Fibroblast of skin of left quadriceps (primary cell): ENCODE data around the gene STX5.
"Not testable (repeated sequence)": the region's sequence is repeated elsewhere in the genome, so short reads cannot be mapped to it uniquely, and the experiment has no call there.

Source experiments
- DNase-seq, 2 experiments: peaks; one replicate each; pipeline ENCODE4 v3.0.0-alpha.2; 2013; ENCODE audit warnings: low read depth in 2 of 2

The STX5 gene, protein sequence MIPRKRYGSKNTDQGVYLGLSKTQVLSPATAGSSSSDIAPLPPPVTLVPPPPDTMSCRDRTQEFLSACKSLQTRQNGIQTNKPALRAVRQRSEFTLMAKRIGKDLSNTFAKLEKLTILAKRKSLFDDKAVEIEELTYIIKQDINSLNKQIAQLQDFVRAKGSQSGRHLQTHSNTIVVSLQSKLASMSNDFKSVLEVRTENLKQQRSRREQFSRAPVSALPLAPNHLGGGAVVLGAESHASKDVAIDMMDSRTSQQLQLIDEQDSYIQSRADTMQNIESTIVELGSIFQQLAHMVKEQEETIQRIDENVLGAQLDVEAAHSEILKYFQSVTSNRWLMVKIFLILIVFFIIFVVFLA

DNA sequence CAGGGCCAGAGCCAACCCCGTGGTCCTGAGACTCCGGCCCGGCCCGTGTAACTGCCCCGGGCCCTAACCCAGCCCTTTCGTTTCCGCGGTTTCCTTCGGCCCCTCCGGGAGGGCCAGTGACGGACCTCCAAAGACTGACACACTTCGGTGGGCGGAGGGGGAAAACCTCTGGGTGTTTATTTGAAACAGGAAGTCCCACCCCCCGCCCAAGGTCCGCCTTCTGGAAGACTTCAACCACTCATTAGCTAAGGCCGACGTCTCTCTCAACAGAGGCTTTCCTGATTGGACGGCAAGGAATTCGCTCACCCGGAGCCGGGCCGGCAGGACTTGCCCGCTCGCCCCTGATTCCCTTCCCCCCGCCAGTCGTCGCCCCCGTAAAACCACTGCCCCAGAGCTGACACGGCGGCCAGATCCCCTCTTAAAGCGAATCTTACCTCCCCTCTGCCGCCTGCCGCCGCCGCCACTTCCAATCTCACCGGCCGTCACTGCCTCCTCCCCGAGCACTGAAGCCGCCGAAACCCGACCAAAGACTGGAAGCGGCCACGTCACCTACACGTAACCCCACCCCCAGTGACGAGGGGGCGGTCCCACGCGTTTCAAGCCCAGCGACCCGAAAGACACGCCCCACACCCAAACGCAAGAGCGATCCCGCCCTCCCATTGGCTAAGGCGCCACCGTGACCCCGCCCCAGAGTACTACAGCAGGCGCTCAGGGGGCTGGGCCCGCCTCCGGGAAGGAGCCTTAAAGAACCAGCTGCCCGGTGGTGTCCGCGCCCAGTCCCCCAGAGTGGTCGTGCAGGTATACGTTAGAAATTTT lies at the start of gene STX5:
Gene STX5, minus strand, starts transcription at position 532 of the 816 bp plus-strand sequence. CDS start 808 bp downstream, outside the sequence.
- peak; percentile 95 for DNase-seq

DNA sequence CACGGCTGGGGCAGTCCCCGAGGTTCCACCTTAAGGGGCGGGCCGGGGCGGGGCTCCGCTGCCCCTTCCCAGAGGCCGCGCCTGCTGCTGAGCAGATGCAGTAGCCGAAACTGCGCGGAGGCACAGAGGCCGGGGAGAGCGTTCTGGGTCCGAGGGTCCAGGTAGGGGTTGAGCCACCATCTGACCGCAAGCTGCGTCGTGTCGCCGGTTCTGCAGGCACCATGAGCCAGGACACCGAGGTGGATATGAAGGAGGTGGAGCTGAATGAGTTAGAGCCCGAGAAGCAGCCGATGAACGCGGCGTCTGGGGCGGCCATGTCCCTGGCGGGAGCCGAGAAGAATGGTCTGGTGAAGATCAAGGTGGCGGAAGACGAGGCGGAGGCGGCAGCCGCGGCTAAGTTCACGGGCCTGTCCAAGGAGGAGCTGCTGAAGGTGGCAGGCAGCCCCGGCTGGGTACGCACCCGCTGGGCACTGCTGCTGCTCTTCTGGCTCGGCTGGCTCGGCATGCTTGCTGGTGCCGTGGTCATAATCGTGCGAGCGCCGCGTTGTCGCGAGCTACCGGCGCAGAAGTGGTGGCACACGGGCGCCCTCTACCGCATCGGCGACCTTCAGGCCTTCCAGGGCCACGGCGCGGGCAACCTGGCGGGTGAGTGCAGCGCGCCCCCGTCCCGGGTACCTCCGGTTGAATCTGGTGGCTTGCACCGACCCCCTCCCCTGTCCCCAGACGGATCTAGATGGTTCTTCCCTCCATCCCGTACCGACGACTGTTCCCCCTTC lies 49.1 kb upstream of the STX5 start, which contains the start of gene SLC3A2:
Gene SLC3A2, plus strand, starts transcription at position 94 of the 776 bp plus-strand sequence. Its CDS starts 128 bp downstream, at position 222.
- DNase-seq = peak; percentile 68 to 73

DNA sequence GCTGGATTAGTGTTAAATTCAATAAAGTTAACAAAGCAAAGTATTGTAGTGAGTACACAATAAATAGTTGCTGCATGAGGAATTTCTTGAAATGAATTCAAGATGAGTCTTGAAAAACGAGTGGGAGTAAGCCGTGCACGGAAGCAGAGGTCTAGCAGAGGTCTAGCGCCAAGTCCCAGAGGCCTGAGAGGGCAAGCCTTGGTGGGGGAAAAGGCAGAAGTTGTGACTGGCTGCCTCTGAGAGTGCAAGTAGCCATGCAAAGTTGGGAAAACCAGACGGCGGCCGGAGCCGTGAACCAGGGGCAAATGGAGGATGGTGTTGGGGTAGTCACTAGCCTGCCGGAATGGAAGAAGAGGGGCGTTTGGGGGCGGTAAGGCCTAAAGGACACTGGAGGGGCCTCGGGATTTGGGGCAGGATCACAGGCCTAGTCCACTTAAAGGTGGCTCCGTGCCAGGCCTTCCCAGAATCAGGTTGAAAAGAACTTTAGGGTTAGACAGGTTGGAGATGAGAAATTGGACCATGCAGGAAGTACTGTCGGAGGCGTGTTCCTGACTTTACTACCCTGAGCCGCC lies 48.5 kb upstream of the STX5 start:
- DNase-seq = peak; percentile 29 to 34

DNA sequence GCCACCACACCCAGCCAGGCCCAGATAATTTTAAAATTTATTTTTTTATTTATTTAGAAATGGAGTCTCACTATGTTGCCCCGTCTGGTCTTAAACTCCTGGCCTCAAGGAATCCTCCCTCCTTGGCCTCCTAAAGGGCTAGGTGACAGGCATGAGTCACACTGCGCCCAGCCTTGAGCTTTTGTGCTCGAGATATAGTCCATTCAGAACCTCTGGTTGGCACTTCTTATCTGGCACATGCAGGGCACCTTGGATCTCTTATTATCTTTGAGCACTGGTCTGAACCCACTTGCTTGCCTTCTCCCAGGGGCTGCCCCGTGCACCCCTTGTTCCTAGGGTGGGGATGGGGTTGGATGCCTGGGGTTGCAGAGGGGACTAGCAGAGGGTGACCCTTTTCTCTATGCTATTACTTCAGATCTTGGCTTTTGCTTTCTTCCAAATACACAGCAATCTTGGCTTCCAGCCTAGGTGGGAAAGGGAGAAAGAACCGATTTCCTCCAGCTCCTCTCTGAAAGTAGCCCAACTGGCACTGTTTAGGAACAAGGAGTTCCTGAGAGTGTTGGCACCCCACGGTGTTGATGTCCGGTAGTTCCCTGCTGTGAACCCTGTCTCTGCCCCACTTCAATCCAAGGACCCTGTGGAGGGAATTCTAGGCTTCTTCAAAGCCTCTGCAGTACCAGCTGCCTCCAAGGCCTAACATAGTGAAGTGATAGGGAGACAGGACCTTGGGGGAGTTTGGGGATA lies 47.6 kb upstream of the STX5 start:
- no peak for DNase-seq

DNA sequence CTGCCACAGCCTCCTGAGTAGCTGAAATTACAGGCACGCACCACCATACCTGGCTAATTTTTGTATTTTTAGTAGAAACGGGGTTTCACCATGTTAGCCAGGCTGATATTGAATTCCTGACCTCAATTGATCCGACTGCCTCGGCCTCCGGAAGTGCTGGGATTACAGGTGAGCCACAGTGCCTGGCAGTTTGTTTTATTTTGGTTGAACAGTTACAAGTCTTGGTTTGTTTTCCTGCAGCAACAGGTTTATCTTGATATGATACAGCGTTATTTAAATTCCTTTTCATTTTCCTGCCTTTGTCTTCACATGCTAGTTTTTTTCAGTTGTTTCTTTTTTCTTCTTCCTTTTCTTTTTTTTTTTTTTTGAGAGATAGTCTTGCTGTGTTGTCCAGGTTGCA lies 44.9 kb upstream of the STX5 start:
- no peak for DNase-seq

DNA sequence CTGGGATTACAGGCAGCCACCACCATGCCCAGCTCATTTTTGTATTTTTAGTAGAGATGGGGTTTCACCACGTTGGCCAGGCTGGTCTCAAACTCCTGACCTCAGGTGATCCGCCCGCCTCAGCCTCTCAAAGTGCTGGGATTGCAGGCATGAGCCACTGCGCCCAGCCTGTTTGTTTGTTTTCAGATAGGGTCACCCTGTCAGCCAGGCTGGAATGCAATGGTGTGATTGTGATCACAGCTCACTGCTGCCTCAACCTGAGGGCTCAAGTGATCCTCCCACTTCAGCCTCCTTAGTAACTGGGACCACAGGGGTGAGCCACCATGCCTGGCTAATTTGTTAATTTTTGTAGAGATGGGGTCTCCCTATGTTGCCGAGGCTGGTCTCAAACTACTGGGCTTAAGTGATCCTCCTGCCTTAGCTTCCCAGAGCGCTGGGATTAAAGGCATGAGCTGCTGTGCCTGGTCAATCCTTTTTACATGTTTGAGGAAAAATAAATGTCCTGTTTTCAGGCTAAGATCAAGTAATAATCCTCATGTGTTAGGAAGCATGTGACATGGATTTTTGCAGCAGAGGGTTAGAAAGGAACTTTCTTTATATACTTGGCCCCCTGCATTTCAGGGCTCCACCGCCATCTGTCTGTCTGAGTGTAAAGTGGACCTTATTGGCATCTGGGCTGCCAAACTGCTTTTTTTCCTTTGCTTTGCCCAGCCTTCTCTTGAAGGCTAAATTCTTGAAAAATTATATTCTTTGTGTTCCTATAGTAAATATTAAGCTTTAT lies 44.0 kb upstream of the STX5 start:
- DNase-seq = no peak

DNA sequence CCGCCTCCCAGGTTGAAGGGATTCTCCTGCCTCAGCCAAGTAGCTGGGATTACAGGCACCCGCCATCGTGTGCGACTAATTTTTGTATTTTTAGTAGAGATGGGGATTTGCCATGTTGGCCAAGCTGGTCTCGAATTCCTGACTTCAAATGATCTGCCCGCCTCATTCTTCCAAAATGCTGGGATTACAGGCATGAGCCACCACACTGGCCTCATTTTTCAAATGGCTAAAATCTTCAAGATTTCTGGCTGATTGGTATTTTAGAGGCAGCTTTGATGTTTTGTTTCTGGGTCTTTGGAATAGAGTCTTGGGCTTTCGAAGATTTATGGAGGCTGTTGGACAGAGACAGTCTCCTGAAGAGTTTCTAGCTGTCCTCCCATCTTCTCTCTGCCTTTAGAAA lies 43.0 kb upstream of the STX5 start:
- no peak for DNase-seq

DNA sequence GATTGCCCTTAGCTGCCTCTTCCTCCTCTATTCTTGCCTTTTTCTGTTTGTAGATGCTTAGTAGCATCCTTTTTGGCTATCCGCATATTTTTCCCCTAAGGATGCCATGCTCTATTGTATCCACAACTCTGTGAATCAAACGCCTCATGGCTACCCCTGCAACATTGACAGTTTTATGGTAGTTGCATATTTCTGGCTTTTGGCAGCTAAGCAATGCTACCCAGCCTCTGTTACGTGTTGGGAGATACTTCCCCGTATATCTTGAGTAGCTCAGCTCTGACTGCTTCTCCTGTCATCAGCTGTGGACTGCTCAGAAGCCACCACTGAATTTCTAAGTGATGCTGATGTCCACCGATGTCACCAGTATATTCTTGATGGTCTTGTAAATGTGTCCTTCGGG lies 33.8 kb upstream of the STX5 start:
- DNase-seq = no peak

DNA sequence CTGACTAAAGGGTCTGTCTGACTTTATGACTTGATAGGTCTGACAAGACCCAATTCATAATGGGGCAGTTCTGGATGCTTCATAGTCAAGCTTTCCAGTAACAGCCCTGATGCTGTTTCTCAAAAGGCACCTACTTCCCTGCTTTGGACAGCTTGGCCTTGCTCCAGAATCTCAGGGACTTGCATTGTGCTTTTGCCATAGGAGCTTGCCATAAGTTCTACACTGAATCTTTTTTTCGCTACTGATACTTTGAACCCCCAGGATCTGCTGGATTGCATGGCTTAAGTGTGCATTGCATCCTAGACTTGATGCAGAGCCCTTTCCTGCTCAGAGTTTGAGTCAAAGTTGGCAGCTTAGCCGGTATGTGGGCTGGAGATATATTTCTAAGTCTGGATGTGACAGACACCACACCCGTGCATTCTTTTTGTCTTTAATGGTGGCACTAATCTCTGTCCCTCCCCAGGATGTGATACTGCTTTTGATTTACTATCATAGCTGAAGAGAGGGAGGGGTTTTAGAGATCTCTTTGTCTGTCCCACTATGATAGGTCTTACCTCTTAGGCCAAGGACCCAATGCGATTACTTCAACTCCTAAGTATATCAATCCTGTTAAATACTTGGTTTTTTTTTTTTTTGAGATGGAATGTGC lies 32.0 kb upstream of the STX5 start:
- DNase-seq = no peak

DNA sequence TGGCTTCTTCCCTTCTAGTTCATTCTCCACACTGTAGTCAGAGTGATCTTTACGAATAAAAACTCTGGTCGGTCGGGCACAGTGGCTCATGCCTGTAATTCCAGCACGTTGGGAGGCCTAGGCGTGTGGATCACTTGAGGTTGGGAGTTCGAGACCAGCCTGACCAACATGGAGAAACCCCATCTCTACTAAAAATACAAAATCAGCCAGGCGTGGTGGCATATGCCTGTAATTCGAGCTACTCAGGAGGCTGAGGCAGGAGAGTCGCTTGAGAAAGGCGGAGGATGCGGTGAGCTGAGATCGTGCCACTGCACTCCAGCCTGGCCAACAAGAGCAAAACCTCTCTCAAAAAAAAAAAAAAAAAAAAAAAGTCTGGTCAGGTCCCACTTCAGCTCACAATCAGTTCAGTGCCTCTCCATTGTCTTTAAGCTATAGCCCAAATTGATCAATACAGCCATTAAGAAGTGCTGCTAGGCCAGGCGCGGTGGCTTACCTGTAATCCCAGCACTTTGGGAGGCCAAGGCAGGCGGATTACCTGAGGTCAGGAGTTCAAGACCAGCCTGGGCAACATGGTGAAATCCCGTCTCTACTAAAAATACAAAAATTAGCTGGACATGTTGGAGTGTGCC lies 29.8 kb upstream of the STX5 start:
- DNase-seq = not testable (repeated sequence)

DNA sequence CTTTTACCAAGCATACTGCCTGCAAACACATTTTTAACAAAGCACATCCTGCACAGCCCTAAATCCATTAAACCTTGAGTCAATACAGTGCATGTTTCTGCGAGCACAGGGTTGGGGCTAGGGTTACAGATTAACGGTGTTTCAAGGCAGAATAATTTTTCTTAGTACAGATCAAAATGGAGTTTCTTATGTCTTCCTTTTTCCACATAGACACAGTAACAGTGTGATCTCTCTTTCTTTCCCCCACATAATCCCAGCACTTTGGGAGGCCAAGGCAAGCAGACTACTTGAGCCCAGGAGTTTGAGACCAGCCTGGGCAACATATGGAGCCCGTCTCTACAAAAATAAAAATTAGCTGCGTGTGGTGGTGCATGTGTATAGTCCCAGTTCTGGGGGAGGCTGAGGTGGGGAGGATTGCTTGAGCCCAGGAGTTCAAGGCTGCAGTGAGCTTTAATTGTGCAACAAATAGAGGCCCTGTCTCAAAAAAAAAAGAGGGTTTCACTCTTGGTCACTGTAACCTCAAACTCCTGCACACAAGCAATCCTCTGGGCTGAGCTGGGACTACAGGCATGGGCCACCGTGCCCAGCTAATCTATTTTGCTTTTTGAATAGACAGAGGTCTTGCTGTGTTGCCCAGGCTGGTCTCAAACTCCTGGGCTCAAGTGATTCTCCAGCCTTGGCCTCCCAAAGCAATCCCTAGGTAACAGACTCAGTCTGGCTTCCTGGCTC lies 29.1 kb upstream of the STX5 start:
- DNase-seq = no peak

DNA sequence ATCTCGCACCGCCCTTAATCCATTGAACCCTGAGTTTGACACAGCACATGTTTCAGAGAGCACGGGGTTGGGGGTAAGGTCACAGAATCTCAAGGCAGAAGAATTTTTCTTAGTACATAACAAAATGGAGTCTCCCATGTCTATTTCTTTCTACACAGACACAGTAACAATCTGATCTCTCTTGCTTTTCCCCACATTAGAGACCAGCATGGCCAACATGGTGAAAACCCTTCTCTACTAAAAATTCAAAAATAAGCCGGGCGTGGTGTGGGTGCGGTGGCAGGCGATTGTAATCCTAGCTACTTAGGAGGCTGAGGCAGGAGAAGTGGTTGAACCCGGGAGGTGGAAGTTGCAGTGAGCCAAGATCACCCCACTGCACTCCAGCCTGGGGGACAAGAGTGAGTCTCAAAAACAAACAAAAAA lies 27.4 kb upstream of the STX5 start:
- not testable (repeated sequence) for DNase-seq

DNA sequence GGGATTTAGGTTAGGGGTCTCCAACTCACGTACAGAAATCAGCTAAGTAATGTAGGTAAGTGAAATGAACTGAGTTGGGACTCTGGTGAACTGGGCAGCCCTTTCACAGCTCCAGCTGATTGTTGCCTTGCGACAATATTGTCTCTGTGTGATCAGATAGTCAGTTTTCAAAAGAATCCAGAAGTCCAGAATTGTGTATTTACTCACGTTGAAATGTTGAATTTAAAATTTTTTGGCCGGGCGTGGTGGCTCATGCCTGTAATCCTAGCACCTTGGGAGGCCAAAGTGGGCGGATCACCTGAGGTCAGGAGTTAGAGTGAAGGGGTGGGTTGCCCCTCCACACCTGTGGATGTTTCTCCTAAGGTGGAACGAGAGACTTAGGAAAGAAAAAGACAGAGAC lies 26.4 kb upstream of the STX5 start:
- no peak for DNase-seq

DNA sequence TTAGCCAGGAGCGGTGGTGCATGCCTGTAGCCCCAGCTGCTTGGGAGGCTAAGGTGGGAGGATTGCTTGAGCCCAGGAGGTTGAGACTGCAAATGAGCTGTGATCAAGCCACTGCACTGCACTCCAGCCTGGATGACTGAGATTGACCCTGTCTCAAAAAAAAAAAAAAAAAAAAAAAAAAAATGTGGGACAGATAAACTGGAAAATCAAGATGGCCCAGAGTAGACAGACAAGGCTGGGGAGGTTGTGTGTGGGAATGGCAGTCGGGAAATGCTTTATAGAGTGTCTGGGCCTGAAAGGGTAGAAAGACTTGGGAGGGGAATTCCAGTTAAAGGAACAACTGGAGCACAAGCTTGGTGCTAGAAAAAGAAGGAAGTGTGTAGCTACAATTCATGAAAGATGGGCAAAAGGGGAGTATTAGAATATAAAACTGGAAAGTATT lies 25.7 kb upstream of the STX5 start:
- DNase-seq = no peak

DNA sequence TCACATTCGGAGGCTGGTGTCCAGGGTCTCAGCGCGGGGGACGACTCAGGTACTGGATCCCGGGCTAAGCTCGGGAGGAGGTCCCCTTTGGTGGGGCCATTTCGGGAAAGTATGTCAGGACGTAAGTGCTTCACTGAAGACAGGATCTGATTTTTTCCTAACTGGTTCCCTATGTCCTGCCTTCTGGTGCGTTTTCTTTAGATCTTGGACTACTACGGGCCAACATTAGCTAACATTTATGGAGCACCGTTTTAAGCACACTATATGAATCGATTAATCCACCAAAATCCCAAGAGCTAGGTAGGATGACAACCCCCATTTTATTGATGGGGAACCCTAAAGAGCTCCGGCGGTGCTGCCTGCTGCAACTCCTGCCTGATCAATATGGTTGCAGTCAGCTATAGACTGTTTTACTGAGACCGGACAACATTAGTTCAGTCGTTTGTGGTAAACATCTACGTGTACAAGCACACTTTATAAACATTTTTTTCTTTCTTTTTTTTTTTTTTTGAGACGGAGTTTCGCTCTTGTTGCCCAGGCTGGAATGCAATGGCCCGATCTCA lies 24.6 kb upstream of the STX5 start:
- no peak for DNase-seq

DNA sequence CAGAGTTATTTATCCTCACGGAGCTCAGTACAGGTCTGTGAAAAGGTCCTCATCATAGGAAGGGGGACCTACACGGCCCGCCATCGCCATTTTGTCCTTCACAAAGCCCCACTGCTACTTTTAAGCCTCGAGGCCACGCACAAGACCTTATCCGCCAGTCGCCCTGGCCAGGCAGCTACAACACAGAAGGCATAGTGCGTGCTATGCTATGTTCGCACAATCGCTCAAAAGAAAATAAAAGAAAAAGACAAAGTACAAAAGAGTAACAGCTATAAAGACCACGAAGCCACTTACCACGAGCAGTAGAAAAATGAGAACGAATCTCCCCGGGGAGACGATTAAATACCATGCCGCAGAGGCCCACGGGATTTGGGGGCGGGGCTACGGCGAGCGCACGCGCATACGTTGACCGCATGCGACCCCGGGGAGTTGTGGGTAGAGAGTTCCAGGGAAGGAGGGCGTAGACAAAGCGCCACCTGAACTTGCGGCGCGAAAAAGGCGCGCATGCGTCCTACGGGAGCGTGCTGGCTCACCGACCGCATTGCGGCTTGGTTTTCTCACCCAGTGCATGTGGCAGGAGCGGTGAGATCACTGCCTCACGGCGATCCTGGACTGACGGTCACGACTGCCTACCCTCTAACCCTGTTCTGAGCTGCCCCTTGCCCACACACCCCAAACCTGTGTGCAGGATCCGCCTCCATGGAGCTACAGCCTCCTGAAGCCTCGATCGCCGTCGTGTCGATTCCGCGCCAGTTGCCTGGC lies 23.9 kb upstream of the STX5 start:
- DNase-seq = peak; percentile 94 to 95

DNA sequence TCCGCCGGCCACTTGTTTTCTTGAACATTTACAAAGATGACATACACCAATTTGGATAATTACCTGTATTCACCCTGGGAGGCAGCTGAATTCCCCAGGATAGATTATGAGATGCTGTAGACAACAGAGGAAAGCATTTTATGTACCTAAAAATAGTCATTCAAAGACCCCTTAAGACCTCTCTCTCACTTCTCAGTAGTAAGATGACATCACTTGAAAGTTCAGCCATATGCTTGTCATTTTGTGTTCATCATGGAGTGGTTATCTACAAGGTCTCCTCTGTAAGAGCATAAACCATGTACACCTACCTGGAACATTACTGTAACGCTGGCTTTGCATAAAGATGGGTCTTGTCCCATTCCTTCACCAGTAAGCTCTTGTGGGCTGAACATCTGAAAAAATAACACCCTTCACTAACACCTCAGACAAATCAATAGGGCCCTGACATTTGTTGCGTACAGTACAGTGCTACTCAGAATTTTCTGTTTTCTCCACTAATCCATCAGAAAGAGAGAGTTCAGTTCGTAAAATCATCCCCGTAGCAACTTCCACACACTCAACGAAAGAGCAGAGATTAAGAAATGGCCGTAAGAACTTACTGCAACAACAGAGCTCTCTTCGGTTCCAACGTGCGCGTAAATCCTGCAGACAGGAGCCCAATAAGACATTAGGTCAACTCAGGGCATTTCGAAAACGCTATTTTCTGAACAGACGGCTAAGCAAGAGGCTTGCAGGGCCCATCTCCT lies 23.1 kb upstream of the STX5 start:
- DNase-seq = no peak
